A549 (cell line): ENCODE results near the gene SLC16A14. TPM values are rescaled to one million over a fixed set of nuclear protein-coding genes. Genes with fewer than 3 reads are reported as not detected.

Source experiments
- ATAC-seq, 2 experiments: fragments of 200-7000 bp in 1 of 2; fragments of >200 bp in 1 of 2; cut with Nextera tagmentation in 1 of 2; cut with Tn5 transposase in 1 of 2; 3 replicates each; pipeline versions ENCODE4 v1.8.0 to v1.9.1; 2018 to 2020; ENCODE audit warnings: mild to moderate bottlenecking in 1 of 2, moderate library complexity in 1 of 2
- CTCF ChIA-PET: fragments of 300-600 bp; sonication (Branson Sonifier 250); formaldehyde crosslinking; extraction: SDS; loops from one replicate; lab custom pipeline; 2021; ENCODE audit warnings: antibody characterized with exemption, inconsistent platforms; lab: Yijun Ruan, JAX
- POLR2A ChIA-PET: fragments of 350-600 bp; formaldehyde crosslinking; extraction: SDS; loops from one replicate; lab custom pipeline; 2021; ENCODE audit warnings: antibody characterized with exemption, inconsistent platforms; lab: Yijun Ruan, JAX
- DNase-seq, 2 experiments: peaks; one replicate each; pipeline versions ENCODE4 v3.0.0 to v3.0.0-alpha.2; 2011 to 2016; ENCODE audit warnings: low read depth in 1 of 2, low spot score in 1 of 2
- FAIRE-seq: peaks from 2 replicates; lab custom pipeline; 2011; peaks lifted over from hg19 to GRCh38; lab: Jason Lieb, UNC
- H3K27ac ChIP-seq, 2 experiments: fragments of >200 bp; sonication (Bioruptor Twin); formaldehyde crosslinking; 3 replicates each; pipeline ENCODE4 v1.5.1; 2016 to 2017
- H3K4me1 ChIP-seq: fragments of >200 bp; sonication (Bioruptor Twin); formaldehyde crosslinking; 3 replicates; pipeline ENCODE4 v1.6.1; 2016
- H3K4me2 ChIP-seq: fragments of >200 bp; sonication (Bioruptor Twin); formaldehyde crosslinking; 3 replicates; pipeline ENCODE4 v1.6.1; 2016
- H3K4me3 ChIP-seq: fragments of >200 bp; sonication (Bioruptor Twin); formaldehyde crosslinking; 3 replicates; pipeline ENCODE4 v1.5.1; 2016
- H3K9me3 ChIP-seq: fragments of >200 bp; sonication (Bioruptor Twin); formaldehyde crosslinking; 3 replicates; pipeline ENCODE4 v1.6.1; 2016
- ATOH8 ChIP-seq: fragments of 250-450 bp; sonication (Bioruptor Pico); IDR thresholded peaks from 2 replicates; pipeline ENCODE4 v1.5.0; 2020; ENCODE audit warnings: low read depth, mild to moderate bottlenecking, moderate library complexity
- CBX8 ChIP-seq: fragments of 200-600 bp; sonication (generic); IDR thresholded peaks from 2 replicates; pipeline ENCODE4 v1.6.1; 2016
- CTCF ChIP-seq: fragments of >200 bp; sonication (Bioruptor Twin); formaldehyde crosslinking; IDR thresholded peaks from 3 replicates; pipeline ENCODE4 v1.5.1; 2016
- E2F6 ChIP-seq: IDR thresholded peaks from 2 replicates; pipeline ENCODE4 v1.6.1; 2012; ENCODE audit warnings: low read depth, borderline replicate concordance
- EHMT2 ChIP-seq: fragments of 200-600 bp; sonication (generic); IDR thresholded peaks from 2 replicates; pipeline ENCODE4 v1.6.1; 2016; ENCODE audit warnings: antibody characterized with exemption, low read depth, mild to moderate bottlenecking, moderate library complexity
- ELK1 ChIP-seq: fragments of 150-350 bp; IDR thresholded peaks from 2 replicates; pipeline ENCODE4 v1.6.1; 2014; ENCODE audit warnings: low read depth, mild to moderate bottlenecking, low read length
- EP300 ChIP-seq, 2 experiments: fragments of >200 bp; sonication (Bioruptor Twin); formaldehyde crosslinking; IDR thresholded peaks; 2 replicates in 1 of 2; 3 replicates in 1 of 2; pipeline ENCODE4 v1.6.1; 2016 to 2017
- FOSL2 ChIP-seq, 2 experiments: fragments of 450-650 bp in 1 of 2; fragments of >200 bp in 1 of 2; sonication (Bioruptor Twin) in 1 of 2; formaldehyde crosslinking; IDR thresholded peaks; 2 replicates each; pipeline versions ENCODE4 v1.5.0 to v1.6.1; 2016 to 2020; ENCODE audit warnings: mild to moderate bottlenecking in 1 of 2, moderate library complexity in 1 of 2
- HOXB5 ChIP-seq: fragments of 250-450 bp; sonication (Bioruptor Pico); IDR thresholded peaks from 2 replicates; pipeline ENCODE4 v1.5.0; 2020; ENCODE audit warnings: mild to moderate bottlenecking, moderate library complexity
- JUNB ChIP-seq: fragments of >200 bp; sonication (Bioruptor Twin); formaldehyde crosslinking; IDR thresholded peaks from 2 replicates; pipeline ENCODE4 v1.6.1; 2016
- KDM1A ChIP-seq: fragments of 200-600 bp; sonication (generic); IDR thresholded peaks from 2 replicates; pipeline ENCODE4 v1.6.1; 2016; ENCODE audit warnings: low read depth, mild to moderate bottlenecking
- MAFK ChIP-seq: fragments of 450-650 bp; IDR thresholded peaks from 2 replicates; pipeline ENCODE4 v1.6.1; 2014; ENCODE audit not compliant: partially characterized antibody
- MAX ChIP-seq: IDR thresholded peaks from 2 replicates; pipeline ENCODE4 v1.6.1; 2012
- MYC ChIP-seq: IDR thresholded peaks from 2 replicates; pipeline ENCODE4 v1.6.1; 2012; ENCODE audit warnings: mild to moderate bottlenecking, inconsistent platforms, low read length, improper control_type of control experiment, borderline replicate concordance
- PHF8 ChIP-seq: fragments of 200-600 bp; sonication (generic); IDR thresholded peaks from 2 replicates; pipeline ENCODE4 v1.6.1; 2016; ENCODE audit warnings: low read depth, mild to moderate bottlenecking, antibody characterized with exemption, moderate library complexity, borderline replicate concordance
- POLR2AphosphoS2 ChIP-seq: conservative IDR thresholded peaks from 2 replicates; pipeline ENCODE4 v1.6.1; 2012; ENCODE audit warnings: low read length, improper control_type of control experiment, inconsistent platforms
- REST ChIP-seq: fragments of 200-600 bp; sonication (generic); IDR thresholded peaks from 2 replicates; pipeline ENCODE4 v1.6.1; 2016; ENCODE audit warnings: antibody characterized with exemption, mild to moderate bottlenecking, moderate library complexity
- RNF2 ChIP-seq: fragments of 200-600 bp; sonication (generic); IDR thresholded peaks from 2 replicates; pipeline ENCODE4 v1.6.1; 2016; ENCODE audit warnings: low read depth, mild to moderate bottlenecking, antibody characterized with exemption, moderate library complexity, borderline replicate concordance
- ZC3H11A ChIP-seq: fragments of 450-650 bp; IDR thresholded peaks from 2 replicates; pipeline ENCODE4 v1.6.1; 2014; ENCODE audit warnings: antibody characterized with exemption, mild to moderate bottlenecking
- ZFP36 ChIP-seq: fragments of 450-650 bp; IDR thresholded peaks from 2 replicates; pipeline ENCODE4 v1.6.1; 2014; ENCODE audit warnings: borderline replicate concordance; ENCODE audit not compliant: partially characterized antibody
- WGBS: methylation state at CpG from one replicate; pipeline ENCODE4 v1.1.6; 2017; ENCODE audit errors: missing lambda C conversion rate; 5-methylcytosine and 5-hydroxymethylcytosine counted together
- polyA plus RNA-seq, 4 experiments: library from polyadenylated mRNA; depleted of rRNA in 3 of 4; stranded (reverse); fragments of >200 nt; fragmentation: RNase III in 1 of 4; extraction: RNeasy Plus Mini Kit Qiagen cat#74134 plus additional on column Dnase treatment in 1 of 4; gene quantifications; 2 replicates in 3 of 4; 3 replicates in 1 of 4; pipeline ENCODE4 v1.2.3, GENCODE V29; 2011 to 2017

Gene SLC16A14
- polyA plus RNA-seq, 2 of the 4 experiments (the other 2 are of a cell fraction): 0.37 to 1.1 TPM

GRCh38 chr2:230050136-230050535, 18.6 kb downstream of the SLC16A14 start:
- 52% methylated on average over 3 of the region's 3 CpGs for WGBS
- H3K27ac ChIP-seq: no peak overlapping the region
- DNase-seq (no peak), ATAC-seq (no peak)
- POLR2A ChIA-PET: no interaction called here
- no peak overlapping the region for H3K4me2 ChIP-seq
- TF ChIP-seq CTCF: no peak
- TF ChIP-seq FOSL2 (IDR thresholded peaks at IDR 0.05): no peak
- no peak for TF ChIP-seq FOSL2 (CRISPR knock-in tag; IDR thresholded peaks at IDR 0.05)
- TF ChIP-seq ELK1: no peak
- TF ChIP-seq, all 56 proteins: peak for 0
- no peak for FAIRE-seq
- CTCF ChIA-PET: interaction anchor here (1.3 to 6.0 kb wide), 3 partner anchors 17 to 41 kb away, joined by 4 to 44 read pairs (median 9); no protein-coding TSS in a partner anchor
- H3K4me3 ChIP-seq: no peak overlapping the region
- H3K4me1 ChIP-seq: peaks cover 23% of the 10 kb centered on the region; the same call in 2 of the 3 replicates
- no peaks in the 10 kb centered on the region for H3K9me3 ChIP-seq

GRCh38 chr2:230048010-230048671, 20.6 kb downstream of the SLC16A14 start:
- no peak for TF ChIP-seq MYC
- TF ChIP-seq RNF2: no peak
- TF ChIP-seq KDM1A: no peak
- no peak for TF ChIP-seq EHMT2
- TF ChIP-seq MAFK: no peak
- TF ChIP-seq PHF8: no peak
- TF ChIP-seq JUNB: no peak
- TF ChIP-seq E2F6: no peak
- no peak for TF ChIP-seq HOXB5 (CRISPR knock-in tag)
- TF ChIP-seq POLR2AphosphoS2: no peak
- TF ChIP-seq FOSL2 (IDR thresholded peaks at IDR 0.05): no peak
- TF ChIP-seq FOSL2 (CRISPR knock-in tag; IDR thresholded peaks at IDR 0.05): no peak
- no peak for TF ChIP-seq CBX8
- TF ChIP-seq ATOH8 (CRISPR knock-in tag): no peak
- no peak for TF ChIP-seq ZFP36
- TF ChIP-seq REST: no peak
- TF ChIP-seq MAX: no peak
- TF ChIP-seq ZC3H11A: no peak
- no peak for TF ChIP-seq EP300 (IDR thresholded peaks at IDR 0.05)
- Histone ChIP-seq H3K27ac (no peak overlapping the region), H3K4me1 (peaks cover 8% of the 10 kb centered on the region; the same call in 2 of the 3 replicates), H3K9me3 (no peaks in the 10 kb centered on the region), H3K4me3 (no peak overlapping the region), H3K4me2 (no peak overlapping the region)
- FAIRE-seq (no peak), DNase-seq (no peak), ATAC-seq (no peak)
- WGBS: 50% methylated on average over 4 of the region's 4 CpGs
- ChIA-PET POLR2A (no interaction called here), CTCF (interaction anchor here (0.8 to 1.8 kb wide), 2 partner anchors 19 to 776 kb away, joined by 3 to 5 read pairs; no protein-coding TSS in a partner anchor)
